ENCODE measurements around the gene KIAA1143.

KIAA1143 gene

DNA sequence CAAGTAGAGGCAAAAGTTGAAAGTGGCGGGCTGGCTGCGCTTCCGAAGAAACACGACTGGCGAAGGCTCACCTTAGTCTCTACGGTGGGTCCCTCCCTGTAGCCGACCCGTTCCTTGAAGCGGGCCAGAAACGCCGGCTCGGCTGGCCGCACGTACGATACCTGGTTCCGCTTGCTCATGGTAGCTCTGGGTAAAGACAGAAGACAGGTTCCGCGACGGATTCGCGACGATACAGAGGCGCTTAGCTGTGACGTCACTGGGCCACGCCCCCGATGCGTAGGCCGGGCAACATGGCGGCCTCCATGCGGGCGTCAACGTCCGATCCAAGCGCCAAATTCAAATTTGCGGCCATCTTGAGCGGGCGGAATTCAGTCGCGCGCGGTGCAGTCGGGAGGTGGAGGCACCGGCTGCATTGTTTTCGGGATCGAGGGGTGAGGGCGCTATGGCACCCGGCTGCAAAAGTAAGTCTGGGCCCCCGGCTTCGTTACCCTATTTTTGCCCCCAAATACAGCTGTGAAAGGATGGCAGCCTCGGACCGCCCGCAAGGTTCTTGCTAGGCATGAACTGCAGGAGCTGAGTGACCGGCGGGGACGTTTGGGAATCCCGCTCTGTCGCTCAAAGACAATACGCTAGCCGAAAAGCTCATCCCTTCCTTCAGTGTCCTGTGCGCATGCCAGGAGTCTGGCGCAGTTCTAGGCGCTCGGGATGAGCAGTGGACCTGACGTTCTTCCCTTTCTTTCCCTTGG is at the start of gene KIAA1143, which contains the start of gene KIF15:
KIAA1143 (minus strand) TSS at position 196 of the 746 bp plus-strand sequence; CDS start at position 179, 17 bp downstream.
KIF15 (plus strand) TSS at position 371 of the 746 bp plus-strand sequence; CDS start at position 443, 72 bp downstream.
- DNase-seq, result peak; percentile 96

DNA sequence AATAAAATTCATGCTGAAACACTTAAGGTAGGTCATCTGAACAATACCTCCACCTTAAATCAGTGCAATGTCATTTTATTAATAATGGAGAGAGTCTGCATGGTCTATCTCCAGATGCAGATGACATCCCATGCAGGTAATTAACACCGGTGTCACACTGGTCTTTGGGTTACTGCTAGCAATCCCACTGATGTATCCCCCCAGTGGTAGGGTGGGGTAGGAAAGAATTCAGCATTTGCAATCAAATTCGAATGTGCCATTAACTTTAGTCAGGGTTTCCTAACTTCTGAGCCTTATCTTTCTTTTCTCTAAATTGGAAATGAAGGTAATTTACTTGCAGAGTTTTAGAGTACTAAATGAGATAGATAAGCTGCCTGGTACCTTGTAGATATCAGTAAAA is 44.5 kb upstream of the KIAA1143 start:
- no peak for DNase-seq

DNA sequence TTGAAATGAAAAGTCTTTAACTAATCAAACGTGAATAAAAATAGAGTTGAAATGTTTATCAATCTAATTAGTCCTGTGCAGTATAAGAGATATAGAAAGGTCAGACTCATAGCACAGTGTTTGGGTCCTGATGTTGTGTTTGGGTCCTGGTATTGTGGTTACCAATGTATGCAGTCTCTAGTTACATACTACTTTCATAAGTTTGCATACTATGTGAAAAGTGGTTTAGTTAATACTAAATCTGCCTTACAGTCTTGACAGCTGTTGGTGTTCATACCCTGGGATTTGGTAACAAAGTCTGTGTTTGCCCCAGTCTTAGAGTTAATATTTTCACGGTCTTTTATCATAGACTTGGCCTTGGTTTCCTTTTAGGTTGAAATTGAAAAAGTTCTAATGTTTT is 41.9 kb upstream of the KIAA1143 start:
- no peak for DNase-seq

DNA sequence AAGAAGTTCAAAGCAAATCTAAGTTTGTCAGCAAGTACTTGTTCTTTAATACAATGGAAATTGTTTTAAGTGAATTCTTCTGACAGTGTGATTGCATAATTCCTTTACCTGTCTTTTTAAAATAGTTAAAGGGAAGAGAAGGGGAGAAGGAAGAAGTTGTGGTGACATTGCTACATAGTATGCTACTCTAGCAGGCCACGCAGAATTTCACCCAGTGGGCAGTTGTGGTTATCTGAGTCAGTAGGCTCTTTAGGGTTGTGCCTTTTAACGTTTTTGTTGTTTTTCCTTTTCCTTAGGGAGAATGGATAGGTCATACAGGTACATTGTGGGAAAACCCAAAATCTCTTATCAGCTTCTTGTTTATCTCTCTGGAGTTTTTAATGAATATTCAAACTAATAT is 40.6 kb upstream of the KIAA1143 start:
- no peak for DNase-seq

DNA sequence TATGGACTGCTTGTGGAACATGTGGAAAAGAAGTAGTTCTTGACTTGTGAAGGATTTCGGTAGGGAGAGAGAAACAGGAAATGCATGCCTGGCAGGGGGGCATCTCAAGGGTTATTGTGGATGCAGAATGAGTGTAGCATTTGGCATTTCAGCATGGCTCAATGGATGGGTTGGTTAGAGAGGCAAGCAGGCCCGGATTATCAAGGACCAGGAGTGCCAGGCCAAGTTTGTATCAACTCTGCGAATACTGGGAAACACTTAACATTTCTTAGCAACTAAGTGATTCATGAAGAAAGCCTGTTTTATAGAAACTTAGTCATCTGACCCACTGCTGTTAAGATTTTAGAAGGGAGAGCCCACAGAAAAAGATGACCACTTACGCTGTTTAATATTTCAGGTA is 33.8 kb upstream of the KIAA1143 start:
- DNase-seq, result peak; percentile 1

DNA sequence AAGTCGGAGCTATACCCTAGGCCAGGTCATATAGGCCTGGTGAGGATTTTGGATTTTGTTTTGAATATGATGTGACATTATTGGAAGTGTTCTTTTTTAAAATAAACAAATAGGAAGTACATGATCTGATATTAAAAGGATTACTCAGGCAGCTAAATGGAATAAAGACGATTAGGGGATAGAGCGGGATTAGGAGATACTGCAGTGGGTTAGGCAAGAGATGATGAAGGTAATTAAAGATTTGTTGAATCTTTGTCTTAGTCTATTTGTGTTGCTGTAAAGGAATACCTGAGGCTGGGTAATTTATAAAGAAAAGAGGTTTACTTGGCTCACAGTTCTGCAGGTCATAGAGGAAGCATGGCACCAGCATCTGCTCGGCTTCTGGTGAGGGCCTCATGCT is 21.5 kb upstream of the KIAA1143 start:
- DNase-seq, result no peak

DNA sequence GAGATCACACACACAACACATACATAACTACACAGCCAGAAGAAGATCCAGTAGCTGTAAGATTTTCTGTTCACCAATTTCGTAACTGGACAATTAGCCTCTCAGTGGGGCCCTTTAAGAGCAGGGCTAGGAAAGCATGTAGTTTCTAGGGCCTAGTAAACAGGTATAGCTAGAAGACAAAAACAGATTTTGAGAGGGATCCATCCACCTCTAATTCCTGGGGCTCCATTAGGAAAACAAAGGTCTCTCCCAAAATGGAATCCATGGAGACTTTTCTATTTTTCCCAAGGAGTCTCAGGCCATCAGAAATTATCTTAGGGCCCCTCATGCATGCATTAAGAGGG is 10.7 kb upstream of the KIAA1143 start:
- DNase-seq, result no peak

DNA sequence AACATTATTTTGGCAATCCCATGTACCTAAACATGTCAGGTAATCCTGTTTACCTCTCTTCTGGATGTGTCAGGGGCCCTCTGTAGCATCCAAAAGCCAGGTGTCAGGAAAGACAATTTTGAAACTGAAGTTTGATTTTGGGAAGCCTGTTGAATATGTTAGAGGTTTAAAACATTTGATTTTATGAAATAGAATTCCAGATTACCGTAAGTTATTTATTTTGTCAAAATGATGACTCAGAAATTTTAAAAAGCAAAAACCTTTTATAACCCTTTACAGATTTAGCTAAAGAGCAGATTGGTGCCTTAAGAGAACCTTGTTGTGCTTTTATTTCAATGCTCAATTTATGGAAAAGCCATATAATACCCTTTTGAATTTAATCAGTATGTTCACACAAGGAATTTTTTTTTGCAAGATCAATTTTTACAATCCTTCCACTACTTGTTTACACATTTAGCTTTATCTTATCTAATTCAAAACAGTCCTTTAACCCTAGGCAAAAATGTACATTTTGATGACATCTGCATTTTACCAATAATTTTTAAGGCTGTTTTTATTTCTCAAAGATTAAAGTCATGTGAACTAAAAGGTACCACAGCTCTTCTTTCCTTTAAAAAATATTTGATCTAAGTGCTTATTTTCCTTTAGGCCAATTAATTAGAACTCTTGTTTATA is 10.1 kb upstream of the KIAA1143 start:
- DNase-seq, result no peak

DNA sequence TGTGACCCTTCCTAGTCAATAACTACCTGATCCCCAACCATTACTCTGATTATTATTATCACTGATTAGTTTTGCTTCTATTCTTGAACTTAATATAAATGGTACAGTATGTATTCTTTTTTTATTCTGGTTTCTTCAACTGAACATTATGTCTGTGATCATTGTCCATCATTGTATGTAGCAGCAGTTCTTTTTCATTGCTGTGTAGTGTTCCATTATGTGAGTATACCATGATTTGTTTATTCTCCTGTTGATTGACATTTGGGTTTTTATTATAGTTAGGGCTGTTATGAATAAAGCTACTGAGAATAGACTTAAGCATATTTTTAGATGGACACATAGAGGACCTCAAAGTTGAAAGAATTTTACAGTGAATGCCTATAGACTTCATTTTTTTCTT is 2.8 kb upstream of the KIAA1143 start:
- DNase-seq, result no peak

DNA sequence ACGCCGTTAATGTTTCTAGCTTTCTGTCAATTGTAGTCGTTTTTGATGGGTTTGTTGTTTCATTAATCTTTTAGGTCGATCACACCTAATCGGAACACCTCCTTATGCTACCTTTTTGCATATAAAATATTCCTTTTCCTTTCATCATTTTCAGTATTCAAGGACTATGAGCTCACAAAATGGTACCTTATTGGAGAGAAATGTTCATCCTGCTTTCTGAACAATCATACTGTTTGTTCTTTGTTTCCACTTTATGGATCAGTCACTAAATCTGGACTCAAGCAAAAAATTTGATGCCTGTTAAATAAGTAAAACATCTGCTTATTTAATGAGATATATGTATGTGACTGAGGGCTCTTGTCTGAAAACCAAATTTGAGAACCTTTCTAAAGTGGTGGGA is 1.3 kb upstream of the KIAA1143 start:
- DNase-seq, result no peak

DNA sequence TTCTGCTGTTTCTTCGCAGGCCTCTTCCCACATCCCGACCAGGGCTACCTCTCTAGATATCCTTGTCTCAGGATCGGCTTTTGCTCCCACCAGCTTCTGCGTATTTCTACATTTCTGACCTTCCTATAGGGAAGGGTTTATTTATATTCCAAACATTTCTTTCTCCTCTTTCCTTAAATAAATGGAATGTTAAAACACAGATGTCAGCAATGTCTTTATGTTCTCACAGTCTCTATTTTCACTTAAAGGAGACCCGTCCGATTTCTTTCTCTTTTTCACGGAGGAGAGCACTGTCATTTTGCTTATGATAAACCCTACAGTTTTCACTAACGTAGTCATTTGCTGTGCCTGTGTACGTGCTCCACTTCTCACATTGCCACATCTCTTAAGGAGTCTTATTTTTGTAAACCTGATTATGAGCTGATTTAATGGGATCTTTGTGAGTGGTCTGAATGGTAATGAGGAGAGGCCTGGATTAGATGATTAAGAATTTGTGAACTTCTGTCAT is 805 bp upstream of the KIAA1143 start:
- DNase-seq, result no peak

DNA sequence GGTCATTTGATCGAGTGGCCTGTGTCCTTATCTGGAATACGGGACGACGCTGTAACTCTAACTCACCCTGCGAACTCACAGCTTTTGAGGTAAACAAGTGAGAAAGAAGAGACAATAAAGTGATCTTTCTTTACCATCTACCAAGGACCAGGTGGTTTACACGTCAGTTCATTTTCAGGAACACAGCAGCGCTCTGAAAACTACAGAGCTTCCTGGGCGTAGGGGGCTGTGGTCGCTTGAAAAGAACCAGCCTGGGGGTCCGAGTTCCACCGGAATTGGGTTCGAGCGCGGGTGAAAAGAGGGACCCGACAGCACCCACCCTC is 357 bp downstream of the KIAA1143 start:
- DNase-seq, result no peak

DNA sequence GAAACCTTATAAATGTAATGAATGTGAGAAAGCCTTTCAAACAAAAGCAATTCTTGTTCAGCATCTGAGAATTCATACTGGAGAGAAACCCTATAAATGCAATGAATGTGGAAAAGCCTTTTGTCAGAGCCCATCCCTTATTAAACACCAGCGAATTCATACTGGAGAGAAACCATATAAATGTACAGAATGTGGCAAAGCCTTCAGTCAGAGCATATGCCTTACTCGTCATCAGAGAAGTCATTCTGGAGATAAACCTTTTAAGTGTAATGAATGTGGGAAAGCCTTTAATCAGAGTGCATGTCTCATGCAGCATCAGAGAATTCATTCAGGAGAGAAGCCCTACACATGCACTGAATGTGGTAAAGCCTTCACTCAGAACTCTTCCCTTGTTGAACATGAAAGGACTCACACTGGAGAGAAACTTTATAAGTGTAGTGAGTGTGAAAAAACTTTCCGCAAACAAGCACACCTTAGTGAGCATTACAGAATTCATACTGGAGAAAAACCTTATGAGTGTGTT is 26.7 kb downstream of the KIAA1143 start:
- DNase-seq, result no peak

DNA sequence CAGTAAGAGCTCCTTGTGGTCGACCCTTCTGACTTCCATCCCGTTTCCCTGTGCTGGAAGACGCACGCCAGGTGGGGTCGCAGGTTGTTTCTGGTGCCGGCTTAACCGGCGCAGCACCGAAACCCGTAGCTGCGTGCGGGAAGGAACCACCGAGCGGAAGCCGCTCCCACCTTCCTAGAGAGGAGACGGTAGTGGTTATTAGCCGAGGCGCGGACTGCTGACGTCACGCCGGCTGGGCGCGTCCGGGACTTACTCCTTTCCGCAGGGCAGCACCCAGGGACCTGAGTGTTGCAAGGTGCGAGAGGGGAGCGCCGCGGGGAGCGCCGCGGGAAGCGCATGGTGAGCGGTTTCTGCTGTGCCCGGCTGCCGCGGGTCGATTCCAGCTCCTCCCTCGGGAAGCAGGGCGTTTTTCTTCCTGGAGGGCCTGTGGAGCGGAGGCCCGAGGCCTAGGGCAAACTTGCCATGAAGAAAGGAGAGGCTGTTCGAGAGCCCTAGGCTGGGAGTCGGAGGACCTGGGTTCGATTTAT is 32.0 kb downstream of the KIAA1143 start, which contains the start of gene ZNF501:
ZNF501 (plus strand) TSS at position 252 of the 527 bp plus-strand sequence. CDS start 4,787 bp downstream, outside the sequence.
- peak; percentile 92 for DNase-seq

DNA sequence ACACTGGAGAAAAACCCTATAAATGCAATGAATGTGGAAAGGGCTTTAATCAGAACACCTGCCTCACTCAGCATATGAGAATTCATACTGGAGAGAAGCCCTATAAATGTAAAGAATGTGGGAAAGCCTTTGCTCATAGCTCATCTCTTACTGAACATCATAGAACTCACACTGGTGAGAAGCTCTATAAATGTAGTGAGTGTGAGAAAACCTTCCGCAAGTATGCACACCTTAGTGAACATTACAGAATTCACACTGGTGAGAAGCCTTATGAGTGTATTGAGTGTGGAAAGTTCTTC is 39.4 kb downstream of the KIAA1143 start:
- DNase-seq, result no peak

DNA sequence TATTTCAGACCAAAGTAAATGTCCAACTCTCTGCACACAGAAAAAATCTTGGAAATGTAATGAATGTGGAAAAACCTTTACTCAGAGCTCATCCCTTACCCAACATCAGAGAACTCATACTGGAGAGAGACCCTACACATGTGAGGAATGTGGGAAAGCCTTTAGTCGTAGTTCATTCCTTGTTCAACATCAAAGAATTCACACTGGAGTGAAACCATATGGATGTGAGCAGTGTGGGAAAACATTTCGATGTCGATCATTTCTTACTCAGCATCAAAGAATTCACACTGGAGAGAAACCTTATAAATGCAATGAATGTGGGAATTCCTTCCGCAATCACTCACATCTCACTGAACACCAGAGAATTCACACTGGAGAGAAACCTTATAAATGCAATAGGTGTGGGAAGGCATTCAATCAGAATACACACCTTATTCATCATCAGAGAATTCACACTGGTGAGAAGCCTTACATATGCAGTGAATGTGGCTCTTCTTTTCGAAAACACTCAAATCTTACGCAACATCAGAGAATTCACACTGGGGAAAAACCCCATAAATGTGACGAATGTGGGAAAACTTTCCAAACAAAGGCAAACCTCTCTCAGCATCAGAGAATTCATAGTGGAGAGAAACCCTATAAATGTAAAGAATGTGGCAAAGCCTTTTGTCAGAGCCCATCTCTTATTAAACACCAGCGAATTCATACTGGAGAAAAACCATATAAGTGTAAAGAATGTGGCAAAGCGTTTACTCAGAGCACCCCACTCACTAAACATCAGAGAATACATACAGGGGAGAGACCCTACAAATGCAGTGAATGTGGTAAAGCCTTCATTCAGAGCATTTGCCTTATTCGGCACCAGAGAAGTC is 40.0 kb downstream of the KIAA1143 start:
- no peak for DNase-seq

DNA sequence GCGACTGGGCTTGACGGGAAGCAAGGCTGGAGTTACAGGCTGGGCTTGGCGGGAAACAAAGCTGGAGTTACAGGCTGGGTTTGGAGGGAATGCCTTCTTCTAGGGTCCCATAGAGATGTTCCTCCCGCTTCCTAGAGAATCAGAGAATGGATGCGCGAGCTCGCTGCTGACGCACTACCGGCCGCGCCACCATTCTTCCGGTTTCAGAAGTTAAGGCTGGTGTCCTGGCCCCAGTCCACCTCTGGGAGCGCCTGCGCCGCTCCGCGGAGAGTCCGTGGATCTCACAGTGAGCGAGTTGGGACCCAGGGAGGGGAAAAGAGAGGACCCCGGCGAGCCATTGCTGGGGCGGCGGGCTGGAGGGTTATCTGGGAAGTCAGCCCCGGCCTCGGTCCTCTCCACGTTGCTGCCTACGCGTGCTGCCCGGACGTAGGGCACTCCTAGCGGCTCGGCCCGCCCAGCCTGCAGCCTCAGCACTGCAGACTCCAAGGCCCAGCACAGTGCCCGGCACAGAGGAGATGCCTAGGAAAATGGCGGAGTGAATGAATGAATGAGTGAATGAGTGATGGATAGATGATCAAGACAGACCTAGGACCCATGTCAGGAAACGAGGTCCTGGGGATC is 48.9 kb downstream of the KIAA1143 start, which contains the start of gene ZNF502:
ZNF502 (plus strand) TSS at position 206 of the 621 bp plus-strand sequence. CDS start 7,602 bp downstream, outside the sequence.
- peak; percentile 88 for DNase-seq
